H4 (cell line): ENCODE results near the gene SULT1C3. TPM values are rescaled to one million over a fixed set of nuclear protein-coding genes. Genes with fewer than 3 reads are reported as not detected.
"Not testable (repeated sequence)": the region's sequence is repeated elsewhere in the genome, so short reads cannot be mapped to it uniquely, and the experiment has no call there.

Source experiments
- DNase-seq: peaks from one replicate; pipeline ENCODE4 v3.0.0-alpha.2; 2015; ENCODE audit warnings: low spot score
- total RNA-seq: library from RNA; depleted of rRNA; stranded (reverse); fragments of >200 nt; shearing (Covaris generic); gene quantifications from 2 replicates; pipeline ENCODE4 v1.2.3, GENCODE V29; 2014

The SULT1C3 gene
- total RNA-seq, 1 experiment from 2014 or later = not detected

- no peak for DNase-seq
These were observed 5.1 kb downstream of the SULT1C3 start for GRCh38 chr2:108244667-108245414.

- DNase-seq = no peak
These were observed 13.3 kb downstream of the SULT1C3 start for GRCh38 chr2:108253106-108253505.

GRCh38 chr2:108257757-108258331 lies 18.1 kb downstream of the SULT1C3 start:
- DNase-seq = no peak

GRCh38 chr2:108260773-108261172 lies 21.0 kb downstream of the SULT1C3 start:
- no peak for DNase-seq

- no peak for DNase-seq
These were observed 22.3 kb downstream of the SULT1C3 start for GRCh38 chr2:108262036-108262435.

- no peak for DNase-seq
These were observed 23.6 kb downstream of the SULT1C3 start for GRCh38 chr2:108263401-108263800.

GRCh38 chr2:108266218-108266617 lies 26.4 kb downstream of the SULT1C3 start:
- no peak for DNase-seq

- DNase-seq = peak; percentile 36
These were observed 27.3 kb downstream of the SULT1C3 start for GRCh38 chr2:108267101-108267500.

- DNase-seq = peak; percentile 54
These were observed 28.2 kb downstream of the SULT1C3 start for GRCh38 chr2:108268001-108268400.

- no peak for DNase-seq
These were observed 30.6 kb downstream of the SULT1C3 start for GRCh38 chr2:108270346-108270745.

- no peak for DNase-seq
These were observed 31.2 kb downstream of the SULT1C3 start for GRCh38 chr2:108270768-108271506.

GRCh38 chr2:108271691-108272253 lies 32.0 kb downstream of the SULT1C3 start:
- DNase-seq = peak; percentile 87

GRCh38 chr2:108278631-108279030 lies 38.9 kb downstream of the SULT1C3 start:
- no peak for DNase-seq

GRCh38 chr2:108279468-108279867 lies 39.7 kb downstream of the SULT1C3 start:
- DNase-seq = no peak

GRCh38 chr2:108280466-108280865 lies 40.7 kb downstream of the SULT1C3 start:
- DNase-seq = no peak

- not testable (repeated sequence) for DNase-seq
These were observed 44.8 kb downstream of the SULT1C3 start for GRCh38 chr2:108284566-108284965.

GRCh38 chr2:108285616-108286015 lies 45.8 kb downstream of the SULT1C3 start:
- DNase-seq = no peak

GRCh38 chr2:108287169-108287568 lies 47.4 kb downstream of the SULT1C3 start:
- no peak for DNase-seq

- DNase-seq = peak; percentile 54
These were observed 48.9 kb downstream of the SULT1C3 start, which contains the start of gene SULT1C2 for GRCh38 chr2:108288534-108289106. TSS of gene SULT1C2 (plus strand) at chr2:108288895. CDS start at chr2:108293668, 4,773 bp downstream.

- DNase-seq = no peak
These were observed 54.1 kb downstream of the SULT1C3 start for GRCh38 chr2:108293850-108294249.

GRCh38 chr2:108297436-108298141 lies 57.8 kb downstream of the SULT1C3 start:
- DNase-seq = no peak
